Ecto neural progenitor cell (in vitro differentiated cells): ENCODE results near the gene ROR2.
A peak's percentile ranks its signal among the peaks of the same experiment; 100 is the strongest.

Experiments used
- DNase-seq: peaks from one replicate; pipeline ENCODE4 v3.0.0-alpha.2; 2018; ENCODE audit warnings: low spot score

The ROR2 gene

DNA sequence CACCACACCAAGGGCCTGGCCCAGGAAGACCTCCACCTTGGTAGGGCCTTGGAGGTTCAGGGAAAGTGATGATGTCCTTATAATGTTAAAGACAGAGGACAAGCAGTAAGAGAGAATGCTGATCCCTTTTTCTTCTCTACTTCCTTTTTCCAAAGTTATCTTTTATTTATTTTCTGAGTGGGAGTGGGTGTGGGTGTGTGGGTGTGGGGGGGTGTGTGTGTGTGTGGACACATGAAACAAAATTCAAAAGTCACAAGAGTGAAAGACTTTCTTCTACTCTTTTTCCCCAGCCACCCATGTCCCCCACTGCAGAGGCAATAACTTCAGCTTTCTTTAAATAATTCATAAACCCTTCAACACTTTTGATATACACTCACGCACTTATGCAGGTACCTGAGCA, 70.8 kb downstream of the ROR2 start:
- DNase-seq = no peak

GRCh38 chr9:91873637-91874051, 76.4 kb downstream of the ROR2 start:
- no peak for DNase-seq

DNA sequence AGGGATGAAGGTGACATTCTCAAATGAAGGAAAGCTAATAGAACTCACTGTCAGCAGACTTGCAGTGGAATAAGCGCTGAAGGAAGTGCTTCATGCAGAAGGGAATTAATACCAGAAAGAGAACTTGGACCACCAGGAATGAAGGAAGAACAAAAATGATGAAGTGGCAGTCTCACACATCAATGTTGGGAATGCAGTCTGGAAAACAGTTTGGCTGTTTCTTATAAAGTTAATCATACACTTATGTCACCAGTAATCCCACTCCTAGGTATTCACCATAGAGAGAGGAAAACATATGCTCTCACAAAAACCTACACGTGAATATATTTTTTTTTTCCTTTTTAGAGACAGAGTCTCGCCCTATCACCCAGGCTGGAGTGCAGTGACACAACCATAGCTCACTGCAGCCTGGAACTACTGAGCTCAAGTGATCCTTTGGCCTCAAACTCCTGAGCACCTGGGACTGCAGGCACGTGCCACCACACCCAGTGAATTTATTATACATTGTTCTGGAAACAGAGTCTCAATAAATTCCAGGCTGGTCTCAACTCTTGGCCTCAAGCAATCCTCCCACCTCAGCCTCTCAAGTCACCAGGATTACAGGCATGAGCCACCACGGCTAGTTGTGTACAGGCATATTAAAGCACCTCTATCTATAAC, 81.2 kb downstream of the ROR2 start:
- no peak for DNase-seq

DNA sequence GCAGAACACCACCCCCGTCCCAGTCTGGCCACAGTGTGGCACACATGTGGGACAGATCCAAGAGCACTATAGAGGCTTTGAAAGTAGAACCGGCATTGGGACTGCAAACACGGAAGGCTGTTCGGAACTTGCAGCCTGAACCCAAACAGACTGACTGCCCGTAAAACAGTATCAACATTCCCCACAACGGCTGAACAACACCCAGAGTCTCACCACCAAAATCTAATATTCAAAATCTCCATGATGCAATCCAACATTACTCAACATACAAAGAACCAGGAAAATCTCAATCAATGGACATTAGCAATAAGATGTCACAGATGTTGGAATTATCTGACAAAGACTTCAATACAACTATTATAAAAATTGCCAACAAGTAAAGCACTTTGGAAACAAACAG, 82.3 kb downstream of the ROR2 start:
- no peak for DNase-seq

DNA sequence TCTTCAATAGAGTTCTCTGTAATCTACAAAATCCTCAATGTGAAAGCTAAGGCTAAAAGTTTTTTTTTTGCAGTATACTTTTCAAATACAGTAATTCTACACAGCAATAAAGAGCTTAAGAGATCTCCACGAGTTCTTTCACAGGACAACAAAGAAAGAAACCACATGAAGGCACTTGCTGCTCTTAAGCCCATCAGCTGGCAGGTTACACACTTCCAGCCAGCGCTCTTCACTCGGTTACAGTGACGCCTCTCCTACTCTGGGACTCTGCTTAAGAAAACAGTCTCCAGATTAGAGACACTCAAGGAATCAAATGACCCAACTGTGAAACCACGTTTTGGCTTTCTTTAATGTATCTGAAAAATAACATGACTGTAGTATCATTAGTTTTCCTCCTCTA, 85.0 kb downstream of the ROR2 start:
- DNase-seq = no peak

GRCh38 chr9:91864380-91864779, 85.6 kb downstream of the ROR2 start:
- no peak for DNase-seq

DNA sequence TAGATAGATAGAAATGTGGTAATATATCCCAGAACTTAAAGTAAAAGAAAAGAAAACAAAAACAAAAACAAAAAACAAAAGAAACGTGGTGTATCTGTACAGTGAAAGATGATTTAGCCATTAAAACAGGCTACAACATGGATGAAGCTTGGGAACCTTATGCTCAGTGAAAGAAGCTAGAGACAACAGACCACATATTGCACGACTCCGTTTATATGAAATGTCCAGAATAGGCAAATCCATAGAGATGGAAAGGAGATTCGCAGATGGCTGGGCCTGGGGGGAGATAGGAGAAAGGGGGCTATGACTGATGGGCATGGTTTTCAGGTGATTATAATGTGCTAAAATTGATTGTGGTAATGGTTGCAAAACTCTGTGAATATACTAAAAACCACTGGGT, 86.6 kb downstream of the ROR2 start:
- DNase-seq = no peak

GRCh38 chr9:91858213-91859030, 91.6 kb downstream of the ROR2 start:
- no peak for DNase-seq

GRCh38 chr9:91857291-91858212, 92.5 kb downstream of the ROR2 start:
- peak; percentile 82 for DNase-seq

DNA sequence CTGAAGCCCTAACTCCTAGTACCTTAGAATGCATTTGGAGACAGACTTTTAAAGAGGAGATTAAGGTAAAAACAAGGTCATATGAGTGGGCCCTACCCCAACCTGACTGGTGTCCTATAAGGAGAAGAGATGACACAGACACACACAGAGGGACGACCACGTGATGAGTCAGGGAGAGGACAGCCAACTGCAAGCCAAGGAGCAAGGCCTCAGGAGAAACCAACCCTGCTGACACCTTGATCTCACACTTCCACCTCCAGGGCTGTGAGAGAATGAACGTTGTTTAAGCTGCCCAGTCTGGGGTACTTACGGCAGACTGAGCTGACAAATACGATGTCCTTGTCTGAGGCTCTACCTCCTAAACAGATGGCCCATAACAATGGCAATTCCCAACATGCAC, 93.6 kb downstream of the ROR2 start:
- no peak for DNase-seq

DNA sequence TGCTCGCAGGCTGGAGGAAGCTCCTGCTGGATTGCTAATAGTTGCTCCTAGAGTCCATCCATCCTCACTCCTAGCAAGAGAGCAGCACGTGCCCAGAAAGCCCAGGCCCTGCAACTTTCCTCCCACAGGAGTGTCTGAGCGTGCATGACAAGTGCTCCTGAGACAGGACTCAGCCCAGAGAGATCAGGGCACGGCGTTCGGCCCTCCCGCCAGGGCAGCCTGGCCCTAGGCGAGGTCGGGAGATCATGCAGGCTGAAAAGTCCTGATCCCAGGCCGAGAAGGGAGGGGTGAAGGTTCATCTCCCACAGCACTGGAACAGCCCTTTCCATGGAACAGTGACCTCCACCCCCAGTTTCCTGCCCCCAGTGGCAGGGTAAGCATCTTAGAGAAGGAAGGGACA, 94.8 kb downstream of the ROR2 start:
- no peak for DNase-seq

GRCh38 chr9:91852801-91853347, 97.2 kb downstream of the ROR2 start:
- DNase-seq = no peak

DNA sequence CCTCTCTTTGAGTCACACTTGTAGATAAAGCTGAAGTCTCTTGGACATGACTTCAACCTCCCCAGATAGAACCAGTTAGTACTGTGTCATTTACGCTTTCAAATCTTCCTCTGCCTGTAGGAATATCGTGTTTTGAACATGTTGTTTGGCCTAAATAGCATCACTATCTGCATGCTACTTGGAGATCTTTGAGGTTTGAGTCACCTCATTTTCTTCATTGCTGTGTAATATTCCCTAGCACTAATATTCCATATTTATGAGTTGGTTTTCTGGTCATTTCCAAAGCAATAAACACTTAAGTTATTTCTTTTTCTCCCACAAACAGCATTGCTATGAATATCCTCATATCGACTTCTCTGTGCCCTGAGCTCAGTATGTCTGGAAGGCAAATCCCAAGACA, 100.3 kb downstream of the ROR2 start:
- DNase-seq = no peak

- no peak for DNase-seq
Observed at GRCh38 chr9:91848146-91848545, 101.9 kb downstream of the ROR2 start.

- no peak for DNase-seq
Observed at GRCh38 chr9:91847581-91848091, 102.4 kb downstream of the ROR2 start.

DNA sequence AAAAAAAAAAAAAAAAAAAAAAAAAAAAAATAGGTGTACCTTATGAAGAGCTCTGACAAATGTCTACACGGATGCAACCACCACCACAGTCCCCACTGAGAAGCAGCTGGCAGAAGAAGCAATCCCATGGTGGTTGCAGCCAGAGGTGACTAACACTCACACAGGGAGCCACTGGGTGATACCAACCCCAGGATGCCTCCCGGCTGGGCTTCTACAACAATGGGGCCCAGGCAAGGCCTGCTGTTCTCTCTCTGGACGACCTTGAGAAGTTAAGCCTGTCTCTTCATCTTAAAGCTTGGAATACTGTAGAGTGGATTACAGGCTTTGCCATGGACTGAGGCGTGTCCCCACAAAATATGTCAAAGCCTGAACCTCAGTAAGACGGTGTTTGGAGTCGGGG, 104.1 kb downstream of the ROR2 start:
- DNase-seq = no peak

DNA sequence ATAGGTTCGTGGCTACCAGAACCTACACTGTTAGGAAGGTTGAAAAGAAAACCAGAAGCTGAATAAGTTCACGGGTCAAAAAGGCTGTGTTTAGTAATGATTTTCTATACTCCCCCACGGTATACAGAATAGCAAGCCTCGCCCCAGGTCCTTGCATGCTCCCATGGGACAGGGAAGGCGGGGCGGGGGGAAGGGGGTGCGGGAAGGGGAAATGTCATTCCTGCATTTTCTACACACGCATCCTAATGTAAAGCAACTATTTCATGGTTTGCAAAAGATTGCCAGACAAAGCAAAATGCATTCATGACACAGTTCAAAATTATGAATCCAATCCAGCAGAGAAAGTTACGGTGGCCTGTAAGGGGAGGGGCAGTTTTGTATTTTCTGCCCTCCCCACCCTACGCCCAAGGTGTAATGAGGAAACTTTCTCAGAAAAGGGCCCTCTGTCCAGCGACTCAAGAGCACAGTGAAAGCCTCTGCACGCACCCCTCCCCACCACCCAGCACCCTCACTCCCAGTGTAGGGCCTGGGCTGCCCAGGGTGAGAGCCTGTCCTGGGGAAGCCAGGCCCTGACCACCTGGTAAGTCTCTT, 105.2 kb downstream of the ROR2 start:
- no peak for DNase-seq

DNA sequence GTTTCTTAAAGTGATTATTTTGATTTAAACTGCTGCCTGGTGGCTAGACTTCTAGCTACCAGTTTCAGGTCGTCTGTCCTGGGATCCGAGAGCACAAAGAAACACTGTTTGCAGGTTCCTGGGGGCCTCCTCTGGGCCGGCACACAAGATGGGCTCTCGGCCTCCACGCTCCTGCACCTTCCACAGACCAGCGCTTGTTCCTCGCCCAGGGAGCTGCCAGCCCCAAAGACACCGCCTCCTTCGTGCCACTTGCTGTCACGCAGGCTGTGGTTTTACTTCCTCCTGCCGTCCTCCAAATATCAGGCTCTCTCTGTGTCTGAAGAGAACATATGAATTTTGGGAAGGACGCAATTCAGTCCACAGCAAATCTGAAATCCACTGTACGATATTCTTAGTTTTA, 105.8 kb downstream of the ROR2 start:
- no peak for DNase-seq

GRCh38 chr9:91843623-91844148, 106.3 kb downstream of the ROR2 start:
- no peak for DNase-seq

DNA sequence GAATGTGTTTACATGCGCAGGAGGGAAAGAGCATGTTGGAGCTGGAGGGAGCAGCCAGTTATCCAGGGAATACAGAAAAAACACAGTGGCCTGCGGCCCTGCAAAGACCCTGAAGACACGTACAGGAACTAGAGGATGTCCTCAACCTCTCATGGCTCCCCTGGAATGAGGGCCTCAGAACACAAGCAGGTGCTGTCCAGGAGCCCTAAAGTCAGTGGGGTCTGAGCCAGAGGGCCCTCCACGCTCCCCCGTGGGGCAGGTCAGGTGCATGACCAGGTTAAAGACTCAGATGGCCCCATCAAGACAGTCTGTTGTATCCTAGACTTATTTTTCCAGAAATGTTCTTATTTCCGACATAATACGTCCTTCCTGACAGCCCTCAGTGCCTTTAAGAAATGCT, 106.9 kb downstream of the ROR2 start:
- no peak for DNase-seq

- no peak for DNase-seq
Observed at GRCh38 chr9:91842358-91843049, 107.5 kb downstream of the ROR2 start.
